H1 (cell line): ENCODE results near the gene IFTAP. TPM values are rescaled to one million over a fixed set of nuclear protein-coding genes. Genes with fewer than 3 reads are reported as not detected.

ENCODE experiments used
- CHD1 ChIP-seq: IDR thresholded peaks from 2 replicates; pipeline ENCODE4 v1.6.1; 2012; ENCODE audit warnings: low read depth, low read length, improper control_type of control experiment
- CHD2 ChIP-seq: IDR thresholded peaks from 2 replicates; pipeline ENCODE4 v1.6.1; 2012; ENCODE audit warnings: low read length, improper control_type of control experiment
- EGR1 ChIP-seq: IDR thresholded peaks from 2 replicates; pipeline ENCODE4 v1.6.1; 2011; ENCODE audit warnings: low read depth, low read length, borderline replicate concordance
- RFX5 ChIP-seq: IDR thresholded peaks from 2 replicates; pipeline ENCODE4 v1.6.1; 2011; ENCODE audit warnings: low read depth, low read length, improper control_type of control experiment, borderline replicate concordance
- TCF12 ChIP-seq: IDR thresholded peaks from 2 replicates; pipeline ENCODE4 v1.6.1; 2011; ENCODE audit warnings: low read depth, mild to moderate bottlenecking, low read length
- polyA plus RNA-seq, 7 experiments: library from polyadenylated mRNA; depleted of rRNA in 3 of 7; stranded (reverse) in 5 of 7; unstranded in 2 of 7; fragments of >200 nt in 5 of 7; fragments of 200-250 nt in 2 of 7; gene quantifications; 1 replicate in 5 of 7; 2 replicates in 1 of 7; 4 replicates in 1 of 7; pipeline versions ENCODE4 v1.2.1 to v1.2.3, GENCODE V29; 2011 to 2013; ENCODE audit warnings: missing spikeins in 2 of 7, mixed read lengths in 2 of 7
- total RNA-seq: library from RNA; stranded (reverse); fragmentation: NEBNext Ultra II Directional; extraction: Animal tissue kit (Norgen Biotek cat#: 25700); gene quantifications from 2 replicates; pipeline ENCODE4 v1.2.1, GENCODE V29; 2021

Gene IFTAP
- total and polyA plus RNA-seq, 2 of the 8 experiments (the other 6 are each of a cell fraction or from before 2014, with no cell fraction given), result 21.2 to 23.9 TPM

- TF ChIP-seq RFX5 (no peak), CHD2 (no peak), TCF12 (no peak), CHD1 (no peak), EGR1 (no peak)
- TF ChIP-seq, all 59 proteins: peak for 0
Observed at GRCh38 chr11:36602135-36602534, 7.8 kb downstream of the IFTAP start (continued).
